OCI-LY1 (cell line): ENCODE measurements around the gene TRABD2B.

Source experiments
- EZH2 ChIP-seq: fragments of 200-600 bp; sonication (generic), shearing (Covaris generic); IDR thresholded peaks from 2 replicates; pipeline ENCODE4 v1.8.0; 2017; ENCODE audit warnings: borderline replicate concordance, mixed run types, mild to moderate bottlenecking, antibody characterized with exemption, low read length, moderate library complexity, mixed read lengths
- TF ChIP-seq, protein P1 (sequence below): fragments of 200-600 bp; sonication (generic), shearing (Covaris generic); IDR thresholded peaks from 2 replicates; pipeline ENCODE4 v1.5.1; 2017; ENCODE audit warnings: mild to moderate bottlenecking, antibody characterized with exemption, low read length, moderate library complexity, mixed read lengths

GRCh38 chr1:47781171-47781959 is 215.8 kb downstream of the TRABD2B start:
- TF ChIP-seq, protein P1, sequence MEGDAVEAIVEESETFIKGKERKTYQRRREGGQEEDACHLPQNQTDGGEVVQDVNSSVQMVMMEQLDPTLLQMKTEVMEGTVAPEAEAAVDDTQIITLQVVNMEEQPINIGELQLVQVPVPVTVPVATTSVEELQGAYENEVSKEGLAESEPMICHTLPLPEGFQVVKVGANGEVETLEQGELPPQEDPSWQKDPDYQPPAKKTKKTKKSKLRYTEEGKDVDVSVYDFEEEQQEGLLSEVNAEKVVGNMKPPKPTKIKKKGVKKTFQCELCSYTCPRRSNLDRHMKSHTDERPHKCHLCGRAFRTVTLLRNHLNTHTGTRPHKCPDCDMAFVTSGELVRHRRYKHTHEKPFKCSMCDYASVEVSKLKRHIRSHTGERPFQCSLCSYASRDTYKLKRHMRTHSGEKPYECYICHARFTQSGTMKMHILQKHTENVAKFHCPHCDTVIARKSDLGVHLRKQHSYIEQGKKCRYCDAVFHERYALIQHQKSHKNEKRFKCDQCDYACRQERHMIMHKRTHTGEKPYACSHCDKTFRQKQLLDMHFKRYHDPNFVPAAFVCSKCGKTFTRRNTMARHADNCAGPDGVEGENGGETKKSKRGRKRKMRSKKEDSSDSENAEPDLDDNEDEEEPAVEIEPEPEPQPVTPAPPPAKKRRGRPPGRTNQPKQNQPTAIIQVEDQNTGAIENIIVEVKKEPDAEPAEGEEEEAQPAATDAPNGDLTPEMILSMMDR = no peak
- no peak for TF ChIP-seq EZH2
